HG02870 (cell line): ENCODE data around the gene XYLT2.

Experiments
- ATAC-seq: cut with Tn5 transposase; IDR thresholded peaks from one replicate; pipeline ENCODE4 v1.9.1; 2021; ENCODE audit warnings: mild to moderate bottlenecking, moderate library complexity; ENCODE audit not compliant: unreplicated experiment

The XYLT2 gene

GRCh38 chr17:50363217-50364060, 17.5 kb downstream of the XYLT2 start:
- ATAC-seq, result no peak

- ATAC-seq, result no peak
These were observed 18.1 kb downstream of the XYLT2 start for GRCh38 chr17:50364061-50364458.

GRCh38 chr17:50364715-50365114, 18.8 kb downstream of the XYLT2 start:
- no peak for ATAC-seq

- no peak for ATAC-seq
These were observed 19.2 kb downstream of the XYLT2 start for GRCh38 chr17:50365165-50365564.

- ATAC-seq, result no peak
These were observed 19.9 kb downstream of the XYLT2 start for GRCh38 chr17:50365649-50366393.

- ATAC-seq, result no peak
These were observed 21.5 kb downstream of the XYLT2 start for GRCh38 chr17:50367401-50367800.

- no peak for ATAC-seq
These were observed 24.1 kb downstream of the XYLT2 start for GRCh38 chr17:50370052-50370451.

GRCh38 chr17:50371526-50371925, 25.6 kb downstream of the XYLT2 start:
- ATAC-seq, result no peak

- ATAC-seq, result no peak
These were observed 26.4 kb downstream of the XYLT2 start for GRCh38 chr17:50372222-50372757.

GRCh38 chr17:50372758-50373556, 27.0 kb downstream of the XYLT2 start, which contains the start of the genes EME1 and MRPL27:
Gene EME1, plus strand, starts transcription at chr17:50373229. Its CDS starts 1,980 bp downstream, at chr17:50375209.
Gene MRPL27, minus strand, starts transcription at chr17:50373184. Its CDS starts 14 bp downstream, at chr17:50373170.
- peak; percentile 88 for ATAC-seq

- no peak for ATAC-seq
These were observed 27.8 kb downstream of the XYLT2 start for GRCh38 chr17:50373705-50374104.

GRCh38 chr17:50375858-50376538, 30.1 kb downstream of the XYLT2 start:
- no peak for ATAC-seq

GRCh38 chr17:50379351-50380132, 33.6 kb downstream of the XYLT2 start:
- ATAC-seq, result no peak

- ATAC-seq, result no peak
These were observed 34.7 kb downstream of the XYLT2 start for GRCh38 chr17:50380369-50381259.

- ATAC-seq, result no peak
These were observed 35.4 kb downstream of the XYLT2 start for GRCh38 chr17:50381260-50381815.

GRCh38 chr17:50381920-50382319, 36.0 kb downstream of the XYLT2 start:
- no peak for ATAC-seq

GRCh38 chr17:50382931-50383330, 37.0 kb downstream of the XYLT2 start:
- no peak for ATAC-seq

- no peak for ATAC-seq
These were observed 40.6 kb downstream of the XYLT2 start for GRCh38 chr17:50386510-50386909.
